Vagina (tissue), 2 donors: ENCODE measurements around the gene SLC25A40.

ENCODE experiments used
- CTCF ChIP-seq, 3 experiments: fragments of 450-650 bp in 2 of 3; fragments of 200-600 bp in 1 of 3; sonication (generic) in 1 of 3; IDR thresholded peaks; one replicate each; pipeline ENCODE4 v1.5.1; 2017 to 2019; ENCODE audit warnings: antibody characterized with exemption in 3 of 3, mild to moderate bottlenecking in 2 of 3, moderate library complexity in 2 of 3
- POLR2A ChIP-seq, 2 donors: fragments of 450-650 bp; IDR thresholded peaks; one replicate each; pipeline ENCODE4 v1.6.1; 2017; ENCODE audit warnings: antibody characterized with exemption in 2 of 2, mild to moderate bottlenecking in 2 of 2, moderate library complexity in 2 of 2

- TF ChIP-seq CTCF (IDR thresholded peaks at IDR 0.05) = no peak
- TF ChIP-seq POLR2A (IDR thresholded peaks at IDR 0.05) = no peak
Observed at GRCh38 chr7:87853237-87853864, 22.8 kb downstream of the SLC25A40 start.
